Transverse colon (tissue), 4 donors: ENCODE data around the gene ZNF554. TPM values are rescaled to one million over a fixed set of nuclear protein-coding genes. Genes with fewer than 3 reads are reported as not detected.

Experiments
- DNase-seq: peaks from one replicate; pipeline ENCODE4 v3.0.0-alpha.2; 2019
- H3K27ac ChIP-seq, 4 donors: fragments of 200-600 bp; sonication (generic); 2 replicates each; pipeline ENCODE4 v1.5.1; 2016 to 2018; ENCODE audit warnings: inconsistent platforms in 4 of 4
- H3K27me3 ChIP-seq: fragments of 200-600 bp; sonication (generic); 2 replicates; pipeline ENCODE4 v1.5.1; 2017; ENCODE audit warnings: inconsistent platforms
- H3K36me3 ChIP-seq, 4 donors: fragments of 200-600 bp; sonication (generic); 2 replicates each; pipeline ENCODE4 v1.5.1; 2017 to 2019; ENCODE audit warnings: inconsistent platforms in 4 of 4
- H3K4me1 ChIP-seq, 4 donors: fragments of 200-600 bp; sonication (generic); 2 replicates each; pipeline ENCODE4 v1.5.1; 2017 to 2020; ENCODE audit warnings: inconsistent platforms in 4 of 4
- H3K4me3 ChIP-seq, 4 donors: fragments of 200-600 bp; sonication (generic); 1 replicate in 1 of 4; 2 replicates in 3 of 4; pipeline versions ENCODE4 v1.5.1 to v1.6.1; 2017 to 2019; ENCODE audit warnings: inconsistent platforms in 4 of 4
- H3K9me3 ChIP-seq, 2 donors: fragments of 200-600 bp; sonication (generic); 2 replicates each; pipeline ENCODE4 v1.5.1; 2017 to 2019; ENCODE audit warnings: inconsistent platforms in 2 of 2
- EP300 ChIP-seq: sonication (generic); formaldehyde crosslinking; IDR thresholded peaks from one replicate; pipeline ENCODE4 v1.6.1; 2017; ENCODE audit warnings: antibody characterized with exemption, low read depth
- POLR2A ChIP-seq: fragments of 450-650 bp; IDR thresholded peaks from one replicate; pipeline ENCODE4 v1.6.1; 2016; ENCODE audit warnings: antibody characterized with exemption, mild to moderate bottlenecking, moderate library complexity
- POLR2AphosphoS5 ChIP-seq, 3 donors: sonication (generic); formaldehyde crosslinking; IDR thresholded peaks; one replicate each; pipeline ENCODE4 v1.6.1; 2016; ENCODE audit warnings: antibody characterized with exemption in 3 of 3
- WGBS, 2 donors: methylation state at CpG; one replicate each; pipeline ENCODE4 v1.1.5; 2018; ENCODE audit warnings: low coverage in 1 of 2; 5-methylcytosine and 5-hydroxymethylcytosine counted together
- in situ Hi-C, 4 donors: fragments of 200-750 bp; cut with MboI; loops; one replicate each; pipeline versions ENCODE4 v1.15.0 to v1.15.1; 2017; ENCODE audit warnings: low sequenced_read_pairs in 3 of 4, low pct_ligation_motif_present in 1 of 4, low pct_unique_long_range_greater_than_20kb in 1 of 4
- intact Hi-C: fragments of 100-400 bp; cut with DNase I; formaldehyde crosslinking; loops from one replicate; pipeline ENCODE4 v1.15.1; 2023; ENCODE audit warnings: low total_unique reads
- total RNA-seq, 4 donors: library from RNA; depleted of rRNA; stranded (reverse); fragments of >200 nt; gene quantifications; one replicate each; pipeline ENCODE4 v1.1.0, GENCODE V29; 2016
- TF ChIP-seq, protein P1 (sequence below), 5 experiments: fragments of 200-600 bp in 3 of 5; fragments of 450-650 bp in 2 of 5; sonication (generic) in 3 of 5; IDR thresholded peaks; 1 replicate in 2 of 5; 2 replicates in 3 of 5; pipeline ENCODE4 v1.5.1; 2016 to 2017; ENCODE audit warnings: antibody characterized with exemption in 5 of 5, inconsistent platforms in 3 of 5, mild to moderate bottlenecking in 2 of 5, moderate library complexity in 1 of 5

Gene ZNF554
- total RNA-seq, 4 donors from 2014 or later, result 0.75 to 10.2 (median 4.9) TPM

DNA sequence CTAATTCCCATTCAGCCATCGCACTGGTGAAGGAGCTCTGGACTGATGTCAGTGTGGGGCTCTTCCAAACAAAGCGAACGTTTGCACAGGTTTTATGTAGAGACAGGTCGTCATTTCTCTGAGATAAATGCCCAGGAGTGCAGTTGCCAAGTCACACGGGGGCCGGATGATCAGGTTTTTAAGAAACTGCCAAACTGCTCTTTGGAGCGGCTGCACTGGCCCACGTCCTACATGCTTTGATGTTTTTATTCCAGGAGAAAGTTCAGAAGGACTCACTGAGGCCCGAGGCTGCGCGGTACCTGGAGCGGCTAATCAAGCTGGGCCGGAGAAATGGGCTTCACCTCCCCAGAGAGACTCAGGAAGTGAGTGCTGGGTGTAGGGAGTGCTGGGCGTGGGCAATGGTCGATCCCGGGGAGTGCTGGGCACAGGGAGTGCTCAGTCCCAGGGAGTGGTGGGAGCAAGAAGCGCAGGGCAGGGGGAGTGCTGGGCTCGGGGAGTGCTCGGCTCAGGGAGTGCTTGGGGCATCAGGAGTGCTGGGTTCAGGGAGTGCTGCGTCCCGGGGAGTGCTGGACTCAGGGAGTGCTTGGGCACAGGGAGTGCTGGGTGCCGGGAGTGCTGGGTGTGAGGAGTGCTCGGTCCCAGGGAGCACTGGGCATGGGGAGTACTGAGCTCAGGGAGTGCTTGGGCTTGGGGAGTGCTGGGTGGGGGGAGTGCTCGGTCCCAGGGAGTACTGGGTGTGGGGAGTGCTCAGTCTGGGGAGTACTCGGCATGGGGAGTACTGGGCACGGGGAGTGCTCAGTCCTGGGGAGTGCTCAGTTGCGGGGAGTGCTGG is 23.6 kb upstream of the ZNF554 start:
- no peak for TF ChIP-seq EP300
- no peak overlapping the region for H3K27ac ChIP-seq
- WGBS, 2 donors, result 86% methylated on average over 27 of the region's 27 CpGs; no CpG with 5 or more reads in 1 of the 2 donors
- intact Hi-C loops (no loop called here), in situ Hi-C loops (no loop called here)
- H3K36me3 ChIP-seq, result no peaks in the 10 kb centered on the region
- no peak for DNase-seq
- no peaks in the 10 kb centered on the region for H3K27me3 ChIP-seq
- H3K4me3 ChIP-seq, result no peak overlapping the region
- no peaks in the 10 kb centered on the region for H3K4me1 ChIP-seq
- H3K9me3 ChIP-seq, result no peaks in the 10 kb centered on the region

DNA sequence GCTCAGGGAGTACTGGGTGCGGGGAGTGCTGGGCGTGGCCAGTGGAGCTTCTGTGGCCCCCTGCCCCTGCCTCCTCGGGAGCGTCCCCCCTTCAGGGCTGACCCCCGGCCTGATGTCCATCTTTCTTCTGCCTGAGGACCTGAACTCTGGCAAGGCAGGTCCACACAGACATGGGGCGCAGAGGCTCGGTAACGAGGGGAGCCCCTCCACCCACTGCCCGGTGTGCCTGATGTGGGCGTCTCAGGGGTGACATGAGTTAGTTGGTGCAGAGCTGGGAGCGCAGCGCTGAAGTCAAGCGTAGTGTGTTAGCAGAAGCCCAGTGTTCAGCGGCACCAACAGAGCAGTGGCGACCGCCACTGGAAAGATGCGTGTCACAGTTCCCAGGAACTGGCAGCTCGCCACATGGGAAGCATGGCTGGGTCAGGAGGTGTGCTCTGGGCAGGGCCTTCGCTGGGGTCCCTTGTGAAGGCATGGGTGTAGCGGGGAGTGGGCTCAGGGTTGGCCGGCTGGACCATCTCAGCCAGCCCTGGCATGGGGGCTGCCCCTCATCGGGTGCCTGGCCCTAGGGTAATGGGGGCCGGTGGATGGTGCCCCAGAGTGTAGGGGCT is 22.9 kb upstream of the ZNF554 start:
- H3K9me3 ChIP-seq, result no peaks in the 10 kb centered on the region
- H3K4me3 ChIP-seq, result no peak overlapping the region
- WGBS, 2 donors, result 91% methylated on average over 23 of the region's 23 CpGs; no CpG with 5 or more reads in 1 of the 2 donors
- TF ChIP-seq, protein P1, sequence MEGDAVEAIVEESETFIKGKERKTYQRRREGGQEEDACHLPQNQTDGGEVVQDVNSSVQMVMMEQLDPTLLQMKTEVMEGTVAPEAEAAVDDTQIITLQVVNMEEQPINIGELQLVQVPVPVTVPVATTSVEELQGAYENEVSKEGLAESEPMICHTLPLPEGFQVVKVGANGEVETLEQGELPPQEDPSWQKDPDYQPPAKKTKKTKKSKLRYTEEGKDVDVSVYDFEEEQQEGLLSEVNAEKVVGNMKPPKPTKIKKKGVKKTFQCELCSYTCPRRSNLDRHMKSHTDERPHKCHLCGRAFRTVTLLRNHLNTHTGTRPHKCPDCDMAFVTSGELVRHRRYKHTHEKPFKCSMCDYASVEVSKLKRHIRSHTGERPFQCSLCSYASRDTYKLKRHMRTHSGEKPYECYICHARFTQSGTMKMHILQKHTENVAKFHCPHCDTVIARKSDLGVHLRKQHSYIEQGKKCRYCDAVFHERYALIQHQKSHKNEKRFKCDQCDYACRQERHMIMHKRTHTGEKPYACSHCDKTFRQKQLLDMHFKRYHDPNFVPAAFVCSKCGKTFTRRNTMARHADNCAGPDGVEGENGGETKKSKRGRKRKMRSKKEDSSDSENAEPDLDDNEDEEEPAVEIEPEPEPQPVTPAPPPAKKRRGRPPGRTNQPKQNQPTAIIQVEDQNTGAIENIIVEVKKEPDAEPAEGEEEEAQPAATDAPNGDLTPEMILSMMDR (IDR thresholded peaks at IDR 0.05), result no peak
- TF ChIP-seq POLR2A (no peak), EP300 (no peak), POLR2AphosphoS5 (IDR thresholded peaks at IDR 0.05) (no peak)
- H3K4me1 ChIP-seq, result no peaks in the 10 kb centered on the region
- no peaks in the 10 kb centered on the region for H3K36me3 ChIP-seq
- in situ Hi-C loops, result no loop called here
- H3K27me3 ChIP-seq, result no peaks in the 10 kb centered on the region
- H3K27ac ChIP-seq, result no peak overlapping the region
- intact Hi-C loops, result no loop called here
- no peak for DNase-seq

DNA sequence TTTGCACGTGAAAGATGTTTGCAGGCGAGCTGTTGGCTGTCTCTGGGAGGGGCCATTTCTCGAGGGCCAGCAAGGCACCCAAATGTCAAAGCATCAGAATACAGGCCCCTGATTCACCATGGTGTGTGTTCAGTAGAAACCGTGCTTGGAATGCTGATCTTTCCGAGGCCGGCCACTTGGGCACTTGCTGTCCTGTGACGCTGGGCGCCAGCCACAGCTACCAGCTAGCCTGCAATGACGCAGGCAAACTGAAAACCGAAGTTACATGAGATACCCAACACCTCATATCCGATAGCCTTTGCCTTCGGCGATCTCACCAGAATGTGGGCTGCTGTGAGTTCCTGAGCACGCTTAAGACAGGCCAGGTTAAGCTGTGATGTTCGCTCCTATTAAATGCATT is 22.4 kb upstream of the ZNF554 start:
- 95% methylated on average over 15 of the region's 15 CpGs; no CpG with 5 or more reads in 1 of the 2 donors for WGBS, 2 donors
- Histone ChIP-seq H3K9me3 (no peaks in the 10 kb centered on the region), H3K4me3 (no peak overlapping the region), H3K27ac (no peak overlapping the region), H3K4me1 (no peaks in the 10 kb centered on the region), H3K27me3 (no peaks in the 10 kb centered on the region), H3K36me3 (no peaks in the 10 kb centered on the region)
- intact Hi-C loops, result no loop called here
- TF ChIP-seq, protein P1 (IDR thresholded peaks at IDR 0.05), result no peak
- TF ChIP-seq POLR2AphosphoS5 (IDR thresholded peaks at IDR 0.05) (no peak), POLR2A (no peak), EP300 (no peak)
- DNase-seq, result no peak
- in situ Hi-C loops, result no loop called here

DNA sequence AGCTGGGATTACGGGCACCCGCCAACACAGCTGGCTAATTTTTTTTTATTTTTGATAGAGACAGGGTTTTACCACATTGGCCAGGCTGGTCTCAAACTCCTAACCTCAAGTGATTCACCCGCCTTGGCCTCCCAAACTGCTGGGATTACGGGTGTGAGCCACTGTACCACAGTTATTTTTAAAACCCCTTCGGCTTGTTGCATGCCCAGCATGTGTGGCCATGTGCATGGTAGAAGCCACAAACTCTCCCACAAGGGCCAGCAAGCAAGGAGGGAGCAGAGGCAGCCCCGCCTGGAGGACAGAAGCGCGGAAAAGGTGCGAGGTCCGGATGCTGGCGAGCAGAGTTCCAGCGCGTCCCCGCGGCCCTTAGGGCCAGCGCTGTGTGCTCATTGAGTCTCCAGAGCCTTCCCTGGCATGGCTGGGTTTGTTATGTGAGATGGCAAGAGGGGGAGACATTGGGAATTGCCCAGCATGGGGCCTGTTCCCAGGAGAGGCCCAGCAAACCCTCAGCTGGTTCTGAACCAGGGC is 21.4 kb upstream of the ZNF554 start:
- DNase-seq, result no peak
- H3K4me3 ChIP-seq, result no peak overlapping the region
- WGBS, 2 donors, result 99% methylated on average over 16 of the region's 16 CpGs; no CpG with 5 or more reads in 1 of the 2 donors
- no peaks in the 10 kb centered on the region for H3K4me1 ChIP-seq
- H3K9me3 ChIP-seq, result no peaks in the 10 kb centered on the region
- TF ChIP-seq POLR2A, result no peak
- TF ChIP-seq EP300, result no peak
- TF ChIP-seq, protein P1 (IDR thresholded peaks at IDR 0.05), result no peak
- no peak overlapping the region for H3K27ac ChIP-seq
- in situ Hi-C loops, result no loop called here
- H3K27me3 ChIP-seq, result no peaks in the 10 kb centered on the region
- H3K36me3 ChIP-seq, result no peaks in the 10 kb centered on the region
- intact Hi-C loops, result no loop called here
